GM21367 (cell line): ENCODE measurements around the gene ABCA3.

Experiments used
- ATAC-seq: cut with Tn5 transposase; IDR thresholded peaks from one replicate; pipeline ENCODE4 v1.9.1; 2021; ENCODE audit not compliant: unreplicated experiment

Gene ABCA3

GRCh38 chr16:2358811-2359210 lies 18.3 kb upstream of the ABCA3 start:
- ATAC-seq = no peak

- ATAC-seq = no peak
Observed at GRCh38 chr16:2357331-2357730, 16.8 kb upstream of the ABCA3 start.

- ATAC-seq = no peak
Observed at GRCh38 chr16:2350500-2350899, 10.0 kb upstream of the ABCA3 start.

GRCh38 chr16:2343211-2343610 lies 2.7 kb upstream of the ABCA3 start:
- no peak for ATAC-seq

GRCh38 chr16:2341456-2342447 lies 1.2 kb upstream of the ABCA3 start:
- no peak for ATAC-seq

GRCh38 chr16:2339521-2340484 lies 725 bp downstream of the ABCA3 start:
- peak; percentile 19 for ATAC-seq

GRCh38 chr16:2337431-2338296 lies 2.9 kb downstream of the ABCA3 start:
- no peak for ATAC-seq

GRCh38 chr16:2335286-2335895 lies 5.1 kb downstream of the ABCA3 start:
- no peak for ATAC-seq

GRCh38 chr16:2333772-2334379 lies 6.7 kb downstream of the ABCA3 start:
- ATAC-seq = no peak

- no peak for ATAC-seq
Observed at GRCh38 chr16:2333231-2333630, 7.3 kb downstream of the ABCA3 start.

GRCh38 chr16:2331931-2332267 lies 8.6 kb downstream of the ABCA3 start:
- no peak for ATAC-seq

GRCh38 chr16:2331199-2331930 lies 9.2 kb downstream of the ABCA3 start:
- ATAC-seq = no peak

GRCh38 chr16:2329532-2329931 lies 11.0 kb downstream of the ABCA3 start:
- ATAC-seq = no peak

- ATAC-seq = no peak
Observed at GRCh38 chr16:2328428-2328827, 12.1 kb downstream of the ABCA3 start.

GRCh38 chr16:2326191-2326590 lies 14.3 kb downstream of the ABCA3 start:
- ATAC-seq = no peak

- ATAC-seq = no peak
Observed at GRCh38 chr16:2325791-2326190, 14.7 kb downstream of the ABCA3 start.

GRCh38 chr16:2325181-2325580 lies 15.3 kb downstream of the ABCA3 start:
- ATAC-seq = no peak

- no peak for ATAC-seq
Observed at GRCh38 chr16:2324296-2324859, 16.1 kb downstream of the ABCA3 start.

- ATAC-seq = no peak
Observed at GRCh38 chr16:2323701-2324100, 16.8 kb downstream of the ABCA3 start.
